ENCODE measurements around the gene OR13C9. TPM values are rescaled to one million over a fixed set of nuclear protein-coding genes. Genes with fewer than 3 reads are reported as not detected.
"Not testable (repeated sequence)": the region's sequence is repeated elsewhere in the genome, so short reads cannot be mapped to it uniquely, and the experiment has no call there.

Gene OR13C9
- total RNA-seq, 1 experiment from 2014 or later, result not detected

DNA sequence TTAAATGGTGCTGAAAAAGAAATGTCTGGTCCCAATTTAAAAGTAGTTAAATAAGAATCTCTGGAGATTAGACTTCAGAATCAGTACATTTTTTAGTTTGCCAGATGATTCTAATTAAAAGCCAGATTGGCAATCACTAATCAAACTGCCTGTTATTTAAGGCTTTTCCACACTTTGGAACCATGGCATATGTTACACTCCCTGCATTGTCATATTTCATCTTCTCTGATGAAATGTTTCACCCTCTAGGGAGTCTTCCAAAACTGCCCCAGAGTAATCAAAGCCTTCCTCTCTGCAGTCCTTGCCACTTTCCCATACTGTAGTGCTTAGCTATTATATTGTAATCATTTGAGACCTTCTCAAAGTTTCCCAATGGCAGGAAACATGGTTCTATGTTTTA is 17.5 kb upstream of the OR13C9 start:
- DNase-seq (no peak), ATAC-seq (no peak)
- Histone ChIP-seq H3K79me2 (ENCODE audit: low read length) (no peaks in the 10 kb centered on the region), H2AFZ (ENCODE audit: low read length) (no peak overlapping the region), H4K20me1 (ENCODE audit: low read length) (no peaks in the 10 kb centered on the region), H3F3A (ENCODE audit: low read length, unreplicated experiment) (no peaks in the 10 kb centered on the region), H3K4me2 (ENCODE audit: low read length) (no peak overlapping the region), H3K9me3 (ENCODE audit: low read length) (no peaks in the 10 kb centered on the region), H3K9me2 (replicated peaks; ENCODE audit: low read length) (no peaks in the 10 kb centered on the region), H3K27me3 (ENCODE audit: low read length) (no peaks in the 10 kb centered on the region), H3K9ac (ENCODE audit: low read length) (no peak overlapping the region), H3K4me1 (ENCODE audit: insufficient read depth, low read length) (no peaks in the 10 kb centered on the region), H3K4me3 (ENCODE audit: low read length) (no peak overlapping the region), H3K36me3 (ENCODE audit: low read depth, low read length) (no peaks in the 10 kb centered on the region), H3K27ac (ENCODE audit: low read length) (no peak overlapping the region)
- TF ChIP-seq EZH2 (IDR thresholded peaks at IDR 0.05; ENCODE audit: low read length, unreplicated experiment), result no peak
- no TSS peak for BruUV-seq (replicated peaks)
- POLR2A ChIA-PET (ENCODE audit: unreplicated experiment), result no interaction called here
- CTCF ChIA-PET, result no interaction called here
- intact Hi-C loops (cut with micrococcal nuclease), result no loop called here

DNA sequence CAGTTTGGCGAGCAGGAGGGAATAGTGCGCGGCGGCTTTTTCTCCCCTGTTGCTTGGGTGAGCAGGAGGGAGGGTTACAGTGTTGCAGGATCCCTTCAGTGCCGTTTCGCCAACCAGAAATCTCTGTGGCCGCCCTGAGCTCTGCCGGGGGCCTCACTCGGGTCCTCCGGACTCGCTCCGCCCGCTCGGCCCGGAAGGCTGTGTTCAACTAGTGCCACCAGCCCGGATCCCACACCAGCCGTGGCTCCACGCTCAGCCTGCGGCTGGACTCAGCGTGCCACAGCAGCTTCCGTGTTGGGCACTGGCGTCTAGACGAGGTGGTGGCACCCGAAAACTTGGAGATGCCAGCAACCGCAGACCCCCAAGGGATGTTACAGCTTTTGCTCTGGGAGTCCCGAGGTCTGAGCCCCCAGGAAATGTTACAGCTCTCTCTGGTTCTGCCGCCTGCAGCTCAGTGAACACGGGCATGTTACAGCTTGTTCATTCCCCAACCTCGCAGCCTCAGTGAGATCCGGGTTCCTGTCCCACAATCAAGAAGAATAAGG is 16.0 kb upstream of the OR13C9 start:
- ChIA-PET CTCF (no interaction called here), POLR2A (ENCODE audit: unreplicated experiment) (no interaction called here)
- H4K20me1 ChIP-seq (ENCODE audit: low read length), result no peaks in the 10 kb centered on the region
- intact Hi-C loops (cut with micrococcal nuclease), result no loop called here
- H3K79me2 ChIP-seq (ENCODE audit: low read length), result no peaks in the 10 kb centered on the region
- ATAC-seq (no peak), DNase-seq (no peak)
- H3K4me3 ChIP-seq (ENCODE audit: low read length), result no peak overlapping the region
- no peaks in the 10 kb centered on the region for H3K9me2 ChIP-seq (replicated peaks; ENCODE audit: low read length)
- no peaks in the 10 kb centered on the region for H3K4me1 ChIP-seq (ENCODE audit: insufficient read depth, low read length)
- TF ChIP-seq EZH2phosphoT487 (IDR thresholded peaks at IDR 0.05; ENCODE audit: borderline replicate concordance, low read length) (no peak), EZH2 (IDR thresholded peaks at IDR 0.05; ENCODE audit: low read length, unreplicated experiment) (no peak)
- TF ChIP-seq, protein P1, sequence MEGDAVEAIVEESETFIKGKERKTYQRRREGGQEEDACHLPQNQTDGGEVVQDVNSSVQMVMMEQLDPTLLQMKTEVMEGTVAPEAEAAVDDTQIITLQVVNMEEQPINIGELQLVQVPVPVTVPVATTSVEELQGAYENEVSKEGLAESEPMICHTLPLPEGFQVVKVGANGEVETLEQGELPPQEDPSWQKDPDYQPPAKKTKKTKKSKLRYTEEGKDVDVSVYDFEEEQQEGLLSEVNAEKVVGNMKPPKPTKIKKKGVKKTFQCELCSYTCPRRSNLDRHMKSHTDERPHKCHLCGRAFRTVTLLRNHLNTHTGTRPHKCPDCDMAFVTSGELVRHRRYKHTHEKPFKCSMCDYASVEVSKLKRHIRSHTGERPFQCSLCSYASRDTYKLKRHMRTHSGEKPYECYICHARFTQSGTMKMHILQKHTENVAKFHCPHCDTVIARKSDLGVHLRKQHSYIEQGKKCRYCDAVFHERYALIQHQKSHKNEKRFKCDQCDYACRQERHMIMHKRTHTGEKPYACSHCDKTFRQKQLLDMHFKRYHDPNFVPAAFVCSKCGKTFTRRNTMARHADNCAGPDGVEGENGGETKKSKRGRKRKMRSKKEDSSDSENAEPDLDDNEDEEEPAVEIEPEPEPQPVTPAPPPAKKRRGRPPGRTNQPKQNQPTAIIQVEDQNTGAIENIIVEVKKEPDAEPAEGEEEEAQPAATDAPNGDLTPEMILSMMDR (conservative IDR thresholded peaks at IDR 0.05; ENCODE audit: low read depth, low read length), result no peak
- no peaks in the 10 kb centered on the region for H3K9me3 ChIP-seq (ENCODE audit: low read length)
- no peak overlapping the region for H3K4me2 ChIP-seq (ENCODE audit: low read length)
- no TSS peak for BruUV-seq (replicated peaks)
- H3K27ac ChIP-seq (ENCODE audit: low read length), result no peak overlapping the region
- H3K9ac ChIP-seq (ENCODE audit: low read length), result no peak overlapping the region
- no peak overlapping the region for H2AFZ ChIP-seq (ENCODE audit: low read length)
- H3K27me3 ChIP-seq (ENCODE audit: low read length), result no peaks in the 10 kb centered on the region
- no peaks in the 10 kb centered on the region for H3K36me3 ChIP-seq (ENCODE audit: low read depth, low read length)
- H3F3A ChIP-seq (ENCODE audit: low read length, unreplicated experiment), result no peaks in the 10 kb centered on the region

DNA sequence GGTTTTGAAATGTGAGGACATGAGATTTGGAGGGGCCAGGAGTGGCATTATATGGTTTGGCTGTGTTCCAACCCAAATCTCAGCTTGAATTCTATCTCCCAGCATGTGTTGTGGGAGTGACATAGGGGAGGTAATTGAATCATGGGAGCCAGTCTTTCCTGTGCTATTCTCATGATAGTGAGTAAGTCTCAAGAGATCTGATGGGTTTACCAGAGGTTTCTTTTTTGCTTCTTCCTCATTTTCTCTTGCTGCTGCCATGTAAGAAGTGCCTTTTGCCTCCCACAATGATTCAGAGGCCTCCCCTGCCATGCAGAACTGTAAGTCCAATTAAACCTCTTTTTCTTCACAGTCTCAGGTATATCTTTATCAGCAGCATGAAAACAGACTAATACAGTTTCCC is 8.0 kb upstream of the OR13C9 start:
- intact Hi-C loops (cut with micrococcal nuclease); H3K4me1 ChIP-seq (ENCODE audit: insufficient read depth, low read length); H3K27me3 ChIP-seq (ENCODE audit: low read length); H3K36me3 ChIP-seq (ENCODE audit: low read depth, low read length); H4K20me1 ChIP-seq (ENCODE audit: low read length); H3K4me2 ChIP-seq (ENCODE audit: low read length); H3K4me3 ChIP-seq (ENCODE audit: low read length); H3K9me3 ChIP-seq (ENCODE audit: low read length); H3F3A ChIP-seq (ENCODE audit: low read length, unreplicated experiment); DNase-seq; ATAC-seq; H2AFZ ChIP-seq (ENCODE audit: low read length); POLR2A ChIA-PET (ENCODE audit: unreplicated experiment); H3K9me2 ChIP-seq (replicated peaks; ENCODE audit: low read length); H3K9ac ChIP-seq (ENCODE audit: low read length); CTCF ChIA-PET; BruUV-seq (replicated peaks); H3K27ac ChIP-seq (ENCODE audit: low read length); H3K79me2 ChIP-seq (ENCODE audit: low read length): not testable (repeated sequence)

DNA sequence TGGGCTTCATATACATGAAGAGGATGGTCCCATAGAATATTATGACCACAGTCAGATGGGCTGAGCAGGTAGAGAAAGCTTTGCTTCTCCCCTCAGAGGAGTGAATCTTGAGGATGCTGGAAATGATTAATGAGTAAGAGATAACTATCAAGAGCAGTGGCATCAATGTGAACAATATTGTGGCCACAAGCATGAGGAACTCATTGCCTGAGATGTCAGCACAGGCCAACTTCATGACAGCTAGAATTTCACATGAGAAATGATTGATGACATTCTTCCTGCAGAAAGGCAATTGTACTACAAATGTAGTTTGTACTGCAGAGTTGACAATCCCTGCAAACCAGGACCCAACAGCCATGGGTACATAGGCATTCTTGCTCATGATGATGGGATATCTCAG is 586 bp downstream of the OR13C9 start:
- Histone ChIP-seq H3F3A (ENCODE audit: low read length, unreplicated experiment) (no peaks in the 10 kb centered on the region), H4K20me1 (ENCODE audit: low read length) (no peaks in the 10 kb centered on the region), H3K36me3 (ENCODE audit: low read depth, low read length) (no peaks in the 10 kb centered on the region), H3K79me2 (ENCODE audit: low read length) (no peaks in the 10 kb centered on the region), H3K4me2 (ENCODE audit: low read length) (no peak overlapping the region), H3K27ac (ENCODE audit: low read length) (no peak overlapping the region), H2AFZ (ENCODE audit: low read length) (no peak overlapping the region), H3K9me2 (replicated peaks; ENCODE audit: low read length) (no peaks in the 10 kb centered on the region), H3K4me1 (ENCODE audit: insufficient read depth, low read length) (no peaks in the 10 kb centered on the region), H3K27me3 (ENCODE audit: low read length) (no peaks in the 10 kb centered on the region), H3K9me3 (ENCODE audit: low read length) (no peaks in the 10 kb centered on the region), H3K9ac (ENCODE audit: low read length) (no peak overlapping the region), H3K4me3 (ENCODE audit: low read length) (no peak overlapping the region)
- ChIA-PET CTCF (no interaction called here), POLR2A (ENCODE audit: unreplicated experiment) (no interaction called here)
- DNase-seq (no peak), ATAC-seq (no peak)
- no TSS peak for BruUV-seq (replicated peaks)
- intact Hi-C loops (cut with micrococcal nuclease), result no loop called here
- TF ChIP-seq EZH2phosphoT487 (IDR thresholded peaks at IDR 0.05; ENCODE audit: borderline replicate concordance, low read length) (no peak), EZH2 (IDR thresholded peaks at IDR 0.05; ENCODE audit: low read length, unreplicated experiment) (no peak)
- TF ChIP-seq, protein P1 (conservative IDR thresholded peaks at IDR 0.05; ENCODE audit: low read depth, low read length), result no peak

Measured in PC-3 (cell line).